Right lobe of liver (tissue), 6 donors: Measurements from ENCODE around the gene PRKCZ. TPM values are rescaled to one million over a fixed set of nuclear protein-coding genes. Genes with fewer than 3 reads are reported as not detected.

Experiments used
- ATAC-seq, 4 donors: fragments of 200-7000 bp; cut with Tn5 transposase; one replicate each; pipeline ENCODE4 v1.9.1; 2020; ENCODE audit warnings: mild to moderate bottlenecking in 4 of 4, moderate library complexity in 4 of 4
- DNase-seq, 3 donors: peaks; one replicate each; pipeline ENCODE4 v3.0.0-alpha.2; 2020
- H3K27ac ChIP-seq, 3 donors: fragments of 200-600 bp; one replicate each; pipeline ENCODE4 v1.8.0; 2022
- H3K27me3 ChIP-seq, 2 donors: fragments of 200-600 bp; one replicate each; pipeline ENCODE4 v1.8.0; 2022
- H3K36me3 ChIP-seq, 4 donors: fragments of 200-600 bp; sonication (generic) in 1 of 4; one replicate each; pipeline versions ENCODE4 v1.5.1 to v1.8.0; 2017 to 2022; ENCODE audit warnings: control low read depth in 1 of 4
- H3K4me1 ChIP-seq, 4 donors: fragments of 200-600 bp; sonication (generic) in 1 of 4; one replicate each; pipeline versions ENCODE4 v1.5.1 to v1.8.0; 2017 to 2022; ENCODE audit warnings: control low read depth in 1 of 4
- H3K4me3 ChIP-seq, 3 donors: fragments of 200-600 bp; one replicate each; pipeline ENCODE4 v1.8.0; 2022
- H3K9me3 ChIP-seq, 4 donors: fragments of 200-600 bp; sonication (generic) in 1 of 4; one replicate each; pipeline versions ENCODE4 v1.5.1 to v1.8.0; 2017 to 2022; ENCODE audit warnings: control low read depth in 1 of 4
- CTCF ChIP-seq, 4 donors: fragments of 200-600 bp in 3 of 4; fragments of 450-650 bp in 1 of 4; IDR thresholded peaks; one replicate each; pipeline versions ENCODE4 v1.5.1 to v1.8.0; 2016 to 2022; ENCODE audit warnings: antibody characterized with exemption in 4 of 4, mild to moderate bottlenecking in 2 of 4
- POLR2A ChIP-seq: fragments of 450-650 bp; IDR thresholded peaks from one replicate; pipeline ENCODE4 v1.6.1; 2017; ENCODE audit warnings: antibody characterized with exemption, mild to moderate bottlenecking
- WGBS: methylation state at CpG from one replicate; pipeline ENCODE4 v1.1.6; 2018; ENCODE audit warnings: low coverage, low lambda C conversion rate; ENCODE audit not compliant: insufficient coverage; ENCODE audit errors: missing lambda C conversion rate; 5-methylcytosine and 5-hydroxymethylcytosine counted together
- intact Hi-C, 2 donors: fragments of 100-400 bp; cut with DNase I; formaldehyde crosslinking; loops; one replicate each; pipeline versions ENCODE4 v1.11.2 to v1.14.1; 2022
- total RNA-seq, 6 experiments: library from RNA; depleted of rRNA in 2 of 6; stranded (reverse); fragments of >200 nt in 2 of 6; fragmentation: NEBNext Ultra II Directional in 3 of 6; extraction: Animal tissue kit (Norgen Biotek cat#: 25700) in 3 of 6; gene quantifications; one replicate each; pipeline versions ENCODE4 v1.1.0 to v1.2.4, GENCODE V29; 2016 to 2023
- donor health status: DM: no; HTN: yes; CAD: no.
- donor health status: DM: no; HTN: no; CAD: no.
- donor health status: DM: no; HTN: no; CAD: no.
- donor health status: DM: no; HTN: yes; CAD: no.
- donor health status: DM: no; HTN: yes; CAD: no.

PRKCZ gene
- total RNA-seq, 6 experiments from 2014 or later: 10.3 to 20.1 (median 15.8) TPM

DNA sequence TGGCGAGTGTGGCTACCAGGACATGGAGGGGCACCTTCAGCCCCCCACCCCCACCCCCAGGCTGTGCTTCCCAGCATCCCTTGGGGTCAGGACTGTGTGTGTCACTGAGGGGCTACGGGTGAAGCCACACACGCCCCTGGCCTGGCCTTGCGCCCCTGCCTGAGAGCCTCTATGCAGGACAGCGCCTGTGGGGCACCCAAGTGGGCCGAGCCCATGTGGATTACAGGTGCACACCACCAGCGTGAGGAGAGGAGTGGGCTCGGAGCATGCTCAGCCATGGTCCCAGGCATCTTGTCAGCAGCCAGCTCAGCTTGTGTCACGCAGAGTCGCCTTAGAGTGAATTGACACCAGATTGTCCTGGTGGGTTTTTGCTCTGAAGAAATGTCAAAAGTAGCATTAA is 116.5 kb downstream of the PRKCZ start:
- no CpG with 5 or more reads among the region's 10 CpGs for WGBS
- H3K4me3 ChIP-seq: no peak overlapping the region
- ATAC-seq (no peak), DNase-seq (no peak)
- H3K27me3 ChIP-seq: no peaks in the 10 kb centered on the region
- no peaks in the 10 kb centered on the region for H3K4me1 ChIP-seq
- intact Hi-C loops: no loop called here
- no peak overlapping the region for H3K27ac ChIP-seq
- H3K9me3 ChIP-seq: no peaks in the 10 kb centered on the region
- H3K36me3 ChIP-seq: peaks cover 0 to 2% (median 0%) of the 10 kb centered on the region in 4 donors
- no peak for TF ChIP-seq CTCF (IDR thresholded peaks at IDR 0.05)
- TF ChIP-seq POLR2A: no peak

DNA sequence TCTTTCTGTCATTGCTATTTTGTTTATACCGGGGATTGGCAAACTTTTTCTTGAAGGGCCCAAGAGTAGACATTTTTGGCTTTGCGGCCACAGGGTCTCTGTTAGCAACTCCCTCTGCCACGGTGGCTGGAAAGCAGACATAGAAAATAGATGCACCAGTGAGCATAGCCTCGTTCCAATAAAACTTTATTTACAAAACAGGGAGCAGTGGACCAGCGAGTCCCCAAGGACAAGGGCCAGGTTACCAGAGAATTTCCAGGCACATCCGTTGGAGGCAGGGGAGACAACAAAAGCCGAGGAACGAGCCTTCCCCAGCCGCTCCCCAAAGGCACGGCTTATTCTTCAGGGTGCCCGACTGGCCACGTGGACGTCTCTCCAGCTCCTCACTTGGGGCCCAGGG is 117.9 kb downstream of the PRKCZ start:
- DNase-seq (no peak), ATAC-seq (no peak)
- Histone ChIP-seq H3K27me3 (no peaks in the 10 kb centered on the region), H3K36me3 (no peaks in the 10 kb centered on the region), H3K9me3 (no peaks in the 10 kb centered on the region), H3K4me1 (no peaks in the 10 kb centered on the region), H3K4me3 (no peak overlapping the region), H3K27ac (no peak overlapping the region)
- no peak for TF ChIP-seq POLR2A
- TF ChIP-seq CTCF (IDR thresholded peaks at IDR 0.05): no peak
- intact Hi-C loops: no loop called here
- 93% methylated on average over 13 of the region's 13 CpGs for WGBS

GRCh38 chr1:2168535-2168934 is 118.3 kb downstream of the PRKCZ start:
- intact Hi-C loops: no loop called here
- WGBS: 88% methylated on average over 8 of the region's 12 CpGs
- no peak for ATAC-seq
- no peak for DNase-seq
- H3K4me3 ChIP-seq: no peak overlapping the region
- no peak overlapping the region for H3K27ac ChIP-seq
- H3K4me1 ChIP-seq: no peaks in the 10 kb centered on the region
- TF ChIP-seq POLR2A (no peak), CTCF (IDR thresholded peaks at IDR 0.05) (no peak)
- H3K9me3 ChIP-seq: no peaks in the 10 kb centered on the region
- no peaks in the 10 kb centered on the region for H3K36me3 ChIP-seq
- no peaks in the 10 kb centered on the region for H3K27me3 ChIP-seq

- no peaks in the 10 kb centered on the region for H3K36me3 ChIP-seq
- no peaks in the 10 kb centered on the region for H3K27me3 ChIP-seq
- no peaks in the 10 kb centered on the region for H3K9me3 ChIP-seq
- WGBS: 95% methylated on average over 12 of the region's 43 CpGs
- no peaks in the 10 kb centered on the region for H3K4me1 ChIP-seq
- intact Hi-C loops: no loop called here
- H3K4me3 ChIP-seq: no peak overlapping the region
- no peak for TF ChIP-seq CTCF (IDR thresholded peaks at IDR 0.05)
- no peak for TF ChIP-seq POLR2A
- H3K27ac ChIP-seq: no peak overlapping the region
- DNase-seq (no peak), ATAC-seq (no peak)
Measured at GRCh38 chr1:2169200-2169836, 119.1 kb downstream of the PRKCZ start.

- no peak for ATAC-seq
- Histone ChIP-seq H3K27me3 (no peaks in the 10 kb centered on the region), H3K4me1 (no peaks in the 10 kb centered on the region), H3K36me3 (no peaks in the 10 kb centered on the region), H3K9me3 (no peaks in the 10 kb centered on the region), H3K4me3 (no peak overlapping the region), H3K27ac (no peak overlapping the region)
- WGBS: 74% methylated on average over 6 of the region's 11 CpGs
- no peak for DNase-seq
- TF ChIP-seq CTCF (IDR thresholded peaks at IDR 0.05) (no peak), POLR2A (no peak)
- intact Hi-C loops: no loop called here
Measured at GRCh38 chr1:2170211-2170610, 120.0 kb downstream of the PRKCZ start.
